ENCODE results near the gene MRPL17.

MRPL17 gene

GRCh38 chr11:6682591-6682935 is 577 bp downstream of the MRPL17 start:
- no peak for DNase-seq (ENCODE audit: low spot score)

- no peak for DNase-seq (ENCODE audit: low spot score)
Measured at GRCh38 chr11:6681949-6682348, 1.2 kb downstream of the MRPL17 start.

GRCh38 chr11:6681505-6681904 is 1.6 kb downstream of the MRPL17 start:
- no peak for DNase-seq (ENCODE audit: low spot score)

GRCh38 chr11:6677018-6677417 is 6.1 kb downstream of the MRPL17 start:
- DNase-seq (ENCODE audit: low spot score) = no peak

GRCh38 chr11:6674862-6675261 is 8.3 kb downstream of the MRPL17 start:
- DNase-seq (ENCODE audit: low spot score) = no peak

- DNase-seq (ENCODE audit: low spot score) = no peak
Measured at GRCh38 chr11:6674219-6674597, 8.9 kb downstream of the MRPL17 start.

GRCh38 chr11:6673523-6674218 is 9.5 kb downstream of the MRPL17 start:
- no peak for DNase-seq (ENCODE audit: low spot score)

GRCh38 chr11:6671991-6672390 is 11.1 kb downstream of the MRPL17 start:
- no peak for DNase-seq (ENCODE audit: low spot score)

GRCh38 chr11:6670202-6670830 is 12.8 kb downstream of the MRPL17 start:
- DNase-seq (ENCODE audit: low spot score) = no peak

GRCh38 chr11:6667733-6668374 is 15.3 kb downstream of the MRPL17 start:
- peak; percentile 13 for DNase-seq (ENCODE audit: low spot score)

GRCh38 chr11:6666302-6667183 is 16.6 kb downstream of the MRPL17 start:
- no peak for DNase-seq (ENCODE audit: low spot score)

GRCh38 chr11:6664551-6664950 is 18.6 kb downstream of the MRPL17 start:
- DNase-seq (ENCODE audit: low spot score) = no peak

- no peak for DNase-seq (ENCODE audit: low spot score)
Measured at GRCh38 chr11:6663794-6664469, 19.2 kb downstream of the MRPL17 start.

- DNase-seq (ENCODE audit: low spot score) = no peak
Measured at GRCh38 chr11:6660712-6661111, 22.4 kb downstream of the MRPL17 start.

- no peak for DNase-seq (ENCODE audit: low spot score)
Measured at GRCh38 chr11:6658647-6659046, 24.5 kb downstream of the MRPL17 start.

- DNase-seq (ENCODE audit: low spot score) = no peak
Measured at GRCh38 chr11:6657346-6657745, 25.8 kb downstream of the MRPL17 start.

- no peak for DNase-seq (ENCODE audit: low spot score)
Measured at GRCh38 chr11:6656936-6657335, 26.2 kb downstream of the MRPL17 start.

- DNase-seq (ENCODE audit: low spot score) = no peak
Measured at GRCh38 chr11:6656584-6656915, 26.6 kb downstream of the MRPL17 start.

GRCh38 chr11:6655790-6656583 is 27.2 kb downstream of the MRPL17 start, which contains the start of gene DCHS1:
Gene DCHS1, minus strand, starts transcription at chr11:6655809. Its CDS starts 14,196 bp downstream, at chr11:6641613.
- DNase-seq (ENCODE audit: low spot score) = no peak

GRCh38 chr11:6655020-6655789 is 27.9 kb downstream of the MRPL17 start:
- no peak for DNase-seq (ENCODE audit: low spot score)

Measured in LoVo (cell line).